ENCODE results near the gene PPP1R14D.
A peak's percentile ranks its signal among the peaks of the same experiment; 100 is the strongest.

The PPP1R14D gene

GRCh38 chr15:40844696-40845030 is 16.2 kb upstream of the PPP1R14D start:
- TF ChIP-seq CTCF (IDR thresholded peaks at IDR 0.05; ENCODE audit: borderline replicate concordance, control extremely low read depth, extremely low read depth, insufficient read depth, missing control alignments): no peak
- in situ Hi-C loops (cut with MboI; ENCODE audit: low sequenced_read_pairs, unreplicated experiment): no loop called here
- peak; percentile 73 for DNase-seq (ENCODE audit: low spot score)

GRCh38 chr15:40843885-40844695 is 15.6 kb upstream of the PPP1R14D start, which contains the start of gene SPINT1:
TSS of gene SPINT1 (plus strand) at chr15:40844048. CDS start at chr15:40844555, 507 bp downstream.
- TF ChIP-seq CTCF (IDR thresholded peaks at IDR 0.05; ENCODE audit: borderline replicate concordance, control extremely low read depth, extremely low read depth, insufficient read depth, missing control alignments): no peak
- in situ Hi-C loops (cut with MboI; ENCODE audit: low sequenced_read_pairs, unreplicated experiment): no loop called here
- DNase-seq (ENCODE audit: low spot score): peak; percentile 81

- no peak for DNase-seq (ENCODE audit: low spot score)
- in situ Hi-C loops (cut with MboI; ENCODE audit: low sequenced_read_pairs, unreplicated experiment): no loop called here
- TF ChIP-seq CTCF (IDR thresholded peaks at IDR 0.05; ENCODE audit: borderline replicate concordance, control extremely low read depth, extremely low read depth, insufficient read depth, missing control alignments): no peak
These were observed 14.9 kb upstream of the PPP1R14D start for GRCh38 chr15:40843261-40843884.

GRCh38 chr15:40841741-40842140 is 13.2 kb upstream of the PPP1R14D start:
- TF ChIP-seq CTCF (IDR thresholded peaks at IDR 0.05; ENCODE audit: borderline replicate concordance, control extremely low read depth, extremely low read depth, insufficient read depth, missing control alignments): no peak
- in situ Hi-C loops (cut with MboI; ENCODE audit: low sequenced_read_pairs, unreplicated experiment): no loop called here
- no peak for DNase-seq (ENCODE audit: low spot score)

- in situ Hi-C loops (cut with MboI; ENCODE audit: low sequenced_read_pairs, unreplicated experiment): no loop called here
- DNase-seq (ENCODE audit: low spot score): no peak
- no peak for TF ChIP-seq CTCF (IDR thresholded peaks at IDR 0.05; ENCODE audit: borderline replicate concordance, control extremely low read depth, extremely low read depth, insufficient read depth, missing control alignments)
These were observed 10.2 kb upstream of the PPP1R14D start for GRCh38 chr15:40838756-40839155.

- in situ Hi-C loops (cut with MboI; ENCODE audit: low sequenced_read_pairs, unreplicated experiment): no loop called here
- DNase-seq (ENCODE audit: low spot score): no peak
- no peak for TF ChIP-seq CTCF (IDR thresholded peaks at IDR 0.05; ENCODE audit: borderline replicate concordance, control extremely low read depth, extremely low read depth, insufficient read depth, missing control alignments)
These were observed 7.5 kb upstream of the PPP1R14D start for GRCh38 chr15:40836020-40836419.
